Measurements from ENCODE around the gene SERINC5.
"Not testable (repeated sequence)": the region's sequence is repeated elsewhere in the genome, so short reads cannot be mapped to it uniquely, and the experiment has no call there.

The SERINC5 gene

GRCh38 chr5:80192507-80193241, 63.2 kb downstream of the SERINC5 start:
- peak; percentile 71 for DNase-seq

GRCh38 chr5:80191991-80192398, 63.9 kb downstream of the SERINC5 start:
- DNase-seq, result no peak

GRCh38 chr5:80191397-80191796, 64.5 kb downstream of the SERINC5 start:
- no peak for DNase-seq

GRCh38 chr5:80190960-80191359, 64.9 kb downstream of the SERINC5 start:
- DNase-seq, result no peak

- no peak for DNase-seq
Measured at GRCh38 chr5:80189701-80190100, 66.1 kb downstream of the SERINC5 start.

GRCh38 chr5:80189201-80189600, 66.6 kb downstream of the SERINC5 start:
- DNase-seq, result no peak

GRCh38 chr5:80187421-80188090, 68.3 kb downstream of the SERINC5 start:
- no peak for DNase-seq

GRCh38 chr5:80185535-80185934, 70.3 kb downstream of the SERINC5 start:
- not testable (repeated sequence) for DNase-seq

GRCh38 chr5:80185095-80185494, 70.8 kb downstream of the SERINC5 start:
- no peak for DNase-seq

GRCh38 chr5:80184235-80185023, 71.4 kb downstream of the SERINC5 start:
- no peak for DNase-seq

GRCh38 chr5:80183728-80184234, 72.1 kb downstream of the SERINC5 start:
- DNase-seq, result not testable (repeated sequence)

GRCh38 chr5:80182809-80183580, 72.9 kb downstream of the SERINC5 start:
- DNase-seq, result no peak

- no peak for DNase-seq
Measured at GRCh38 chr5:80181618-80182211, 74.1 kb downstream of the SERINC5 start.

GRCh38 chr5:80177236-80177635, 78.6 kb downstream of the SERINC5 start:
- DNase-seq, result no peak

- DNase-seq, result no peak
Measured at GRCh38 chr5:80175337-80175736, 80.5 kb downstream of the SERINC5 start.

- no peak for DNase-seq
Measured at GRCh38 chr5:80174790-80175189, 81.1 kb downstream of the SERINC5 start.

- no peak for DNase-seq
Measured at GRCh38 chr5:80172067-80172695, 83.7 kb downstream of the SERINC5 start.

- no peak for DNase-seq
Measured at GRCh38 chr5:80170117-80170535, 85.7 kb downstream of the SERINC5 start.

- no peak for DNase-seq
Measured at GRCh38 chr5:80168388-80169028, 87.3 kb downstream of the SERINC5 start.

- DNase-seq, result no peak
Measured at GRCh38 chr5:80165452-80165851, 90.4 kb downstream of the SERINC5 start.

- no peak for DNase-seq
Measured at GRCh38 chr5:80161165-80161564, 94.7 kb downstream of the SERINC5 start.
